ENCODE data around the gene SPTBN1.
A peak's percentile ranks its signal among the peaks of the same experiment; 100 is the strongest.

SPTBN1 gene

DNA sequence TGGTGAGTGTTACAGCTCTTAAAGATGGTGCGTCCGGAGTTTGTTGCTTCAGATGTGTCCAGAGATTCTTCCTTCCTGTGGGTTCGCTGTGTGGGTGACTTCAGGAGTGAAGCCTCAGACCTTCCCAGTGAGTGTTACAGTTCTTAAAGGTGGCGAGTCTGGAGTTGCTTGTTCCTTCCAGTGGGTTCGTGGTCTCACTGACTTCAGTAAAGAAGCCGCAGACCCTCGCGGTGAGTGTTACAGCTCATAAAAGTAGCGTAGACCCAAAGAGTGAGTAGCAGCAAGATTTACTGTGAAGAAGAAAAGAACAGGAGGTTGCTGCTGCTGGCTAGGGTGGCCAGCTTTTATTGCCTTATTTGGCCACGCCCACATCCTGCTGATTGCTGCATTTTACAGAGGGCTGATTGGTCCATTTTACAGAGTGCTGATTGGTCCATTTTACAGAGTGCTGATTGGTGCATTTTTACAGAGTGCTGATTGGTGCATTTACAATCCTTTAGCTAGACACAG is 34.0 kb upstream of the SPTBN1 start:
- no peak for DNase-seq (ENCODE audit: low read depth)

DNA sequence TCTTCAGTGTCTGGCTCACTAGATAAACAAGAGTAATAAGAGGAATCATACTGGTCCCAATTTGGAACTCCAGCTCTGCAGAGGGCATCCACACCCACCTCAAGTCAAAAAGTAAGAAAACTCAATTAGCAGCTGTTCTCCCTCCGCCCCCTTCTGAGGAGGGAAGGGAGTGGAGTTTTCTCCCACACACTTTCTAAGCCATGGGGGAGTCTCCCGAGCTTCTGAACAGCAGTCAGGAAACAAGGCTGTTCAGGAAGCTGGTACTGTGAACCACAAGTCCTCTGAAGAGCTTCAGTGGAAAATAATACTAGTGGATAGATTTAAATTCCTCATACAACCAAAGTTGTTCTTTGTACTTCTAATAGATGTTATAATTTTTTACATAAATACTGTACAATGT is 32.9 kb upstream of the SPTBN1 start:
- H3K9ac ChIP-seq (ENCODE audit: low read length) = no peak overlapping the region
- H3K9me3 ChIP-seq (ENCODE audit: control insufficient read depth, low read length) = no peaks in the 10 kb centered on the region
- no peaks in the 10 kb centered on the region for H3K36me3 ChIP-seq (ENCODE audit: control insufficient read depth, insufficient read depth, low read length, severe bottlenecking)
- H3K27me3 ChIP-seq (replicated peaks; ENCODE audit: control insufficient read depth, insufficient read depth, low read length) = no peaks in the 10 kb centered on the region
- no peak for DNase-seq (ENCODE audit: low read depth)
- no peak overlapping the region for H3K4me3 ChIP-seq (ENCODE audit: low read length)
- H3K4me1 ChIP-seq (ENCODE audit: control insufficient read depth, insufficient read depth, low read length) = peaks cover 22% of the 10 kb centered on the region

More for the DNA sequence above, 34.0 kb upstream of the SPTBN1 start:
- no peaks in the 10 kb centered on the region for H3K36me3 ChIP-seq (ENCODE audit: control insufficient read depth, insufficient read depth, low read length, severe bottlenecking)
- no peak overlapping the region for H3K4me3 ChIP-seq (ENCODE audit: low read length)
- peaks cover 16% of the 10 kb centered on the region for H3K4me1 ChIP-seq (ENCODE audit: control insufficient read depth, insufficient read depth, low read length)
- no peaks in the 10 kb centered on the region for H3K27me3 ChIP-seq (replicated peaks; ENCODE audit: control insufficient read depth, insufficient read depth, low read length)
- H3K9me3 ChIP-seq (ENCODE audit: control insufficient read depth, low read length) = no peaks in the 10 kb centered on the region
- H3K9ac ChIP-seq (ENCODE audit: low read length) = no peak overlapping the region

DNA sequence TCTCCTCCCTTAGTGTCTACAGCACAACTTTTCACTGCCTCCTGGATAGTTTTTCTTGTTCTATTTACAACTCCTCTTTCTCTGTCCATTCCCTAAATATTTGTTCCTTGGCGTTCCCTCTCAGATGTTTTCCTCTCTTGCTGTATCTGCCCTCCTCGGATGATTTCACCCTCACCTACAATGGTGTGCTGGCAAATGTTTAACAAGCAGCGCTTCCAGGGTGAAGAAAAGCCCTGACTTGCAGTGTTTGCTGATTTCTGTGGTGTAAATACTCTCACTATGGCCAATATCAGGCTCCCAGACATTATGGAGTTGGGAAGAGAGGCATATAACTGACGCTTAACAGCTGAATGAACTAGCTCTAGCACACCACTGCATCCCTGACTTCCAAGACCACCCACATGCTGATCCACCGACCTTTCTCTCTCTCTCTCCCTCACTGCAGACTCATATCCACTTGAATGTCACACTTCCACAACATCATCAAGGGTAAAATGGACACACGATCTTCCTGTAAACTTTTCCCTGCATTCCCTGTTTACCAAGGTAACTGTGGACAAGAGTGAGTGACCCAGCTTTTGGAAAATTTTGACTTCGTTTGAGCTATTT is 31.5 kb upstream of the SPTBN1 start:
- Histone ChIP-seq H3K9me3 (ENCODE audit: control insufficient read depth, low read length) (no peaks in the 10 kb centered on the region), H3K27me3 (replicated peaks; ENCODE audit: control insufficient read depth, insufficient read depth, low read length) (no peaks in the 10 kb centered on the region), H3K4me1 (ENCODE audit: control insufficient read depth, insufficient read depth, low read length) (peaks cover 33% of the 10 kb centered on the region), H3K4me3 (ENCODE audit: low read length) (no peak overlapping the region), H3K9ac (ENCODE audit: low read length) (no peak overlapping the region), H3K36me3 (ENCODE audit: control insufficient read depth, insufficient read depth, low read length, severe bottlenecking) (no peaks in the 10 kb centered on the region)
- no peak for DNase-seq (ENCODE audit: low read depth)

DNA sequence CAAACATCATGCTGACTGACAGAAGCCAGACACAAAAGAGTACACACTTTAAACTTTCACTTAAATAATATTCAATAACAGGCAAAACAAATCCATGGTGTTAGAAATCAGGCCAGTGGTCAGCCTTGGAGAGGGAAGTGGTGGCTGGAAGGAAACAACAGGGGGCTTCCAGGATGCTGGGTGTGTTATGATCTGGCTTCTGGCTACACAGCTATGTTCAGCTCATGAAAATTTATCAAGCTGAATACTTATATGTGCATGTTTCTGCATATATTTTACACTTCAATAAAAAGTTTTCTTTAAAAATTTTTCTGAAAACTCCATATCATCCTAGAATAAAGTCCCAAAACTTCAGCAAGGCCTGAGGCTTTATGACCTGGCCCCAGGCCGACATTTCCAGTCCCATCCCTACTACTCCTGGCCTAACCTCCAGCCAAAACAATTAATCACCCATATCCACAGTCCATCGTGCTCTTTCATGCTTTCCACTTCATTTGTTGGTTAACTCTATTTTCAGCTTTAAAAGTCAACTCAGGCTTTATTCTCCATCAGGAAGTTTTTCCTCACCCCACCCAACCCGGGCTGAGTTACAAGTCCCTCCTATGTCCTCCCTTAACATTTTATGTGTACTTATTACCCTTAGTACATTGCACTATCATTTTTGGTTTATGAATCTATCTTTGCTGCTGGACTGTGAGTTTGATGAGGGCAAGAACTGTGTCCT is 27.9 kb upstream of the SPTBN1 start:
- Histone ChIP-seq H3K9me3 (ENCODE audit: control insufficient read depth, low read length) (no peaks in the 10 kb centered on the region), H3K27me3 (replicated peaks; ENCODE audit: control insufficient read depth, insufficient read depth, low read length) (no peaks in the 10 kb centered on the region), H3K4me3 (ENCODE audit: low read length) (peak overlapping the region; percentile 18), H3K4me1 (ENCODE audit: control insufficient read depth, insufficient read depth, low read length) (peaks cover 44% of the 10 kb centered on the region), H3K36me3 (ENCODE audit: control insufficient read depth, insufficient read depth, low read length, severe bottlenecking) (no peaks in the 10 kb centered on the region), H3K9ac (ENCODE audit: low read length) (peak overlapping the region; percentile 57)
- no peak for DNase-seq (ENCODE audit: low read depth)

DNA sequence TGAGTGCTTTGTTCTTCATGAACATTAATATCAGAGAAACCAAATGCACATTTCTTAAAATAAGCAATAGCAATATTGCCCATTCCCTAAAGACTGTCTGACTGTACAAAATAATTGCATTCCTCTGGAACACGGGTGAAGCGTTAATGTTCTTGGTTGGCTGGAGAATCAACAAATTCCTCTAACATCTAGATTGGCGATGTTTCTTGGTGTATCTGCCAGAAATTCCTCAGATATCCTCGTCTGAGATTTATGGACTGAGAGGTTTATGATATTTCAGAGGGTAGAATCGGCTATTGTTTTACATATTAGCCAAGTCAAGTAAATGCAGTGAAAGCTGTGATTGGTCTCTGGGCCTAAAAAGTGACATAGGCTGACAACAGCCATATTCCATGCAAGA is 27.1 kb upstream of the SPTBN1 start:
- H3K9me3 ChIP-seq (ENCODE audit: control insufficient read depth, low read length) = no peaks in the 10 kb centered on the region
- H3K27me3 ChIP-seq (replicated peaks; ENCODE audit: control insufficient read depth, insufficient read depth, low read length) = no peaks in the 10 kb centered on the region
- no peak for DNase-seq (ENCODE audit: low read depth)
- H3K9ac ChIP-seq (ENCODE audit: low read length) = peak overlapping the region; percentile 57
- H3K4me3 ChIP-seq (ENCODE audit: low read length) = peak overlapping the region; percentile 13
- peaks cover 44% of the 10 kb centered on the region for H3K4me1 ChIP-seq (ENCODE audit: control insufficient read depth, insufficient read depth, low read length)
- no peaks in the 10 kb centered on the region for H3K36me3 ChIP-seq (ENCODE audit: control insufficient read depth, insufficient read depth, low read length, severe bottlenecking)

DNA sequence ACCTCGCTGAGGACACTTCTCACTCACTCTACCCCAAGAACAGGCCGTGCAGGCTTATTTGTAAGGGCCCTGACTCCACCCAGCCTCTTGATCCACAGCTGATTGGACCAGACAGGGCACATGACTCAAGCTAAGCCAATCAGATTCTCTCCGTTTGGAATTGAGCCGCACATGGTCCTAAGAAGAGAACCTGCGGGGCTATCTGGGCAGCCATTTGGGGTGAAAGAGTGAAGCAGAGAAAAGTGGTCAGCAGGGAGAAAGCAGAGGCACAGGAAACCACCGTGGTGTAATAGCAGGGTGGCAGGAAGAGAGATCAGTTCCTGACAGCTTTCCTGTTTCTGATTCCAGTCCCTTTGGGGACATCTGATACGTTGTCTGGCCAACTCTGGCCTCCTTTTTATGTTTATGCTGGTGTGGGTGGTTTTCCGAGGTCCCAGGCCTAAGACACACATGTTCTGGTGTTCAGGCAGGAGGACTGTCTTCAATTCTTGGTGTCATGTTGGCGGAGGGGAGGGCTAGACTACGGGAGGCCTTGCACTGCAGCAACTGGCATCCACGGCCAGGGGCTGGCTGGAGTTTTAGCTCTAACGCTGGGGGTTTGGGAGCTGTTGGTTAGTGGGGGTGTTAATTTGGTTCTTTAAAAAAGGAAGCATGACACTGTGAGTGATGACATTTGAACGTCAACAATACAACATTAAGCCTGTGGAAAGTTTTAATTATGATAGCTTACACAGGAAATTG is 26.1 kb upstream of the SPTBN1 start:
- Histone ChIP-seq H3K4me1 (ENCODE audit: control insufficient read depth, insufficient read depth, low read length) (peaks cover 44% of the 10 kb centered on the region), H3K9me3 (ENCODE audit: control insufficient read depth, low read length) (no peaks in the 10 kb centered on the region), H3K9ac (ENCODE audit: low read length) (peak overlapping the region; percentile 16), H3K4me3 (ENCODE audit: low read length) (peak overlapping the region; percentile 13), H3K27me3 (replicated peaks; ENCODE audit: control insufficient read depth, insufficient read depth, low read length) (no peaks in the 10 kb centered on the region), H3K36me3 (ENCODE audit: control insufficient read depth, insufficient read depth, low read length, severe bottlenecking) (no peaks in the 10 kb centered on the region)
- no peak for DNase-seq (ENCODE audit: low read depth)

DNA sequence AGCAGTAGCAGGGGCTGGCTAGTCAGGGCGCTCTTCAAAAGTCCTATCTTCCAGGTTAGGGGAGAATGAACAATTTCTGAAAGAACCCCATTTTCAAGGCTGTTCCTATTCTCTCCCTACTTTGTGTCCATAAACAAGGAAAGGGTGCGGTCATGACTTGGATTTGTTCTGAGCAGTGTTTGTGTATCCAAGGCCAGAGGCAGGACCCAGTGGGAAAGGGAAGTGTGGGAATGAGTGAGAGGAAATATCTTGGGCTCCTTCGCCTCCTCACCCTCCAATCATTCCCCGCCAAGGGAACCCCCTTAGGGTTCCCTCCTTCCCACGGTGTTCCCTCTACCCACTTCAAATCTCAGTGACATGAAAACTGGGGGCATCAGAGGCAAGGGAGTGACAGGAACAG is 25.5 kb upstream of the SPTBN1 start:
- H3K36me3 ChIP-seq (ENCODE audit: control insufficient read depth, insufficient read depth, low read length, severe bottlenecking) = no peaks in the 10 kb centered on the region
- no peak overlapping the region for H3K4me3 ChIP-seq (ENCODE audit: low read length)
- H3K9ac ChIP-seq (ENCODE audit: low read length) = no peak overlapping the region
- no peak for DNase-seq (ENCODE audit: low read depth)
- no peaks in the 10 kb centered on the region for H3K27me3 ChIP-seq (replicated peaks; ENCODE audit: control insufficient read depth, insufficient read depth, low read length)
- H3K9me3 ChIP-seq (ENCODE audit: control insufficient read depth, low read length) = no peaks in the 10 kb centered on the region
- H3K4me1 ChIP-seq (ENCODE audit: control insufficient read depth, insufficient read depth, low read length) = peaks cover 49% of the 10 kb centered on the region

DNA sequence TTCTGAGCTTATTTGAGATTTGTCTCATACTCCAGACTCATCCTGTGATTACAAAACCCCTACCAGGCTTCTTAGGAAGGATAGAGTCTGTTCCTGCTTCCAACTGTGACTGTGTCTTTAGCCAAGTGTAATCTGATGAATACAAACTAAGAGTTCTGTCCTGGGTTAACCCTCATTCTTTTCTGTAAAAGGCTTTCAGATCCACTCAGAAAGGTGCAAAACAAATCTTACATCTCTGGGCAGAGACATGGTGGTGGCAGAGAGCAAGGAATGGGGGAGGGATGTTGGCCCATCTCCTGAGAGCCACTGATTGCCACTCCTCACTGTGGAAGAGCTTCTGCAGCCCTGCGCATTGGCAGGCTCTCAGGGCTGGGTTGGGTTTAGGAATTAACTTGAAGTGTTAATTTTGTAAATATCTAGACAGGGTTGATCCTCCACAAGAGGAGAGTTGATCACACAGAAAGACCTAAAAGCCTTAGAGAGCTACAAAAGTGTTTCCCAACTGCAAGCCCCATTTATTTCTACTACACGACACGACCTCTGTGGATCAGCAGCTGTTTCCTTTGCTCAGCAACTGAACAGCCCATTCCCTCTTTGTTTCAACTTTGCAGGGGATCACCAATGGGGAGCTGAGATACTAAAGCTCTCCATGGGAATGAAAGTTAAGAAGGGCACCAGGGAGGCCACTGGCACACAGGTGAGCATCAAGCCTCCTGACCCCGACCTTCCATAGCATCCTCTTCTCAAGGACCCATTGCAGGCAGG is 23.7 kb upstream of the SPTBN1 start:
- Histone ChIP-seq H3K9ac (ENCODE audit: low read length) (no peak overlapping the region), H3K9me3 (ENCODE audit: control insufficient read depth, low read length) (no peaks in the 10 kb centered on the region), H3K4me1 (ENCODE audit: control insufficient read depth, insufficient read depth, low read length) (peaks cover 52% of the 10 kb centered on the region), H3K27me3 (replicated peaks; ENCODE audit: control insufficient read depth, insufficient read depth, low read length) (no peaks in the 10 kb centered on the region), H3K36me3 (ENCODE audit: control insufficient read depth, insufficient read depth, low read length, severe bottlenecking) (no peaks in the 10 kb centered on the region), H3K4me3 (ENCODE audit: low read length) (no peak overlapping the region)
- no peak for DNase-seq (ENCODE audit: low read depth)

DNA sequence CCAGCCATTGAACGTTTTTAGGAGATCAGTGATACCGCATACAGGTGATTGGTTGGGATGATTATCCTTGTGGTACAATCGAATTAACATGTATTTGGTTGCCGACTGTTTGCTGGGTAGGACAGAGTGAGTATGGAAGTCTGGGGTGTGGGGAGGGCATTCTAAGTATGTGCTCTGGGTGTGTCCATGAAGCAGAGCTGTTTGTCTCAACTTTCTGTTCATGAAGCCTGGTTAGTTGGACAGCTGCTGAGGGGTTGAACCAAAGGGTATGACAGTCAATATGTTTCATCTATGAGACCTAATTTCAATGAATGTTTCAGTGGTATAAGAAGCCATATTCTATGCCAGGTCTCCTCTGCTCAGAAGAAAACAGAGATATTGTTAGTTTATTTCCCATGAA is 21.9 kb upstream of the SPTBN1 start:
- H3K4me1 ChIP-seq (ENCODE audit: control insufficient read depth, insufficient read depth, low read length) = peaks cover 50% of the 10 kb centered on the region
- H3K27me3 ChIP-seq (replicated peaks; ENCODE audit: control insufficient read depth, insufficient read depth, low read length) = no peaks in the 10 kb centered on the region
- no peak overlapping the region for H3K4me3 ChIP-seq (ENCODE audit: low read length)
- peak; percentile 19 for DNase-seq (ENCODE audit: low read depth)
- no peak overlapping the region for H3K9ac ChIP-seq (ENCODE audit: low read length)
- H3K36me3 ChIP-seq (ENCODE audit: control insufficient read depth, insufficient read depth, low read length, severe bottlenecking) = no peaks in the 10 kb centered on the region
- H3K9me3 ChIP-seq (ENCODE audit: control insufficient read depth, low read length) = no peaks in the 10 kb centered on the region

DNA sequence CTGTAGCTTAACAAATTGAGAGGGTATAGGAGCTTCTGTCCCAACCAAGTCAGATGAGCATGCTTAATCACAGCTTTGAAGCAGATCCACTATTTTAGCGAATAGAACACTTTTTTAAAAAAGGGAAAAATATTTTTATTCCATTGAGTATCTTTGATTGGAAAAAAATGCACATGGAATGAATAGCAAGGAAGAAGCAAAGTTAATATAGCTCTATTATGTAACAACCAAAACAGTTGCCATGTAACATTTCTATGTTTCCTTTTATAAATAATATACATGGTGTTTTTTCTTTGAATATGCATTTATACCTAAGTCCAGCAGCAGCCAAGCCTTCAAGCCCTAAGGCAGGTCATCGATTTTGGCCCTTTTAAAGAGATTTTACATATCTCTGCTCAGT is 21.4 kb upstream of the SPTBN1 start:
- H3K4me1 ChIP-seq (ENCODE audit: control insufficient read depth, insufficient read depth, low read length) = peaks cover 45% of the 10 kb centered on the region
- no peak overlapping the region for H3K4me3 ChIP-seq (ENCODE audit: low read length)
- H3K27me3 ChIP-seq (replicated peaks; ENCODE audit: control insufficient read depth, insufficient read depth, low read length) = no peaks in the 10 kb centered on the region
- no peak overlapping the region for H3K9ac ChIP-seq (ENCODE audit: low read length)
- H3K9me3 ChIP-seq (ENCODE audit: control insufficient read depth, low read length) = no peaks in the 10 kb centered on the region
- no peaks in the 10 kb centered on the region for H3K36me3 ChIP-seq (ENCODE audit: control insufficient read depth, insufficient read depth, low read length, severe bottlenecking)
- DNase-seq (ENCODE audit: low read depth) = no peak
